Stimulated activated CD8-positive, alpha-beta memory T cell treated with anti-CD3 and anti-CD28 coated beads, Interleukin-7, amount 100 ng/mL, for 1 hour (primary cell): ENCODE measurements around the gene ACSM5.
"Not testable (repeated sequence)": the region's sequence is repeated elsewhere in the genome, so short reads cannot be mapped to it uniquely, and the experiment has no call there.

ENCODE experiments used
- DNase-seq, 2 donors: peaks; one replicate each; pipeline ENCODE4 v3.0.0-alpha.2; 2020; ENCODE audit warnings: low read depth in 2 of 2

The ACSM5 gene

DNA sequence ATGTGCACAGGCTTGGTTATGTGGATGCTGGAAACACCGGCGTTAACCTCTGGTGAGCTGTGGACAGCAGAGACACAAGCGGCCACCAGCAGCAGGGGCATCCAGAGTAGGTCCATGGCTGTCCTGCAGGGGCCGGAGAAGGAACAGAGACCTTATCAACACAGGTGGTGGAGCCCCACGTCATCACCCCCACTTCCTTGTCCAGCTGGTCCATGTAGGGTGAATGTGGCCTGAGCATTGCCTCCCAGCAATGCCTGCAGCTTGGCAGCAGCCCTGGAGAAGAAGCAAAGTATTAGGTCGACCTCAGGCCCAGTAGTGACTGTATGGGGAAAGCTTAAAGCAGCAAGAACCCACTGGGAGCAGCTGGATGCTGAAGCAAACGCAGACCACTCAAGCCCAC is 10.1 kb upstream of the ACSM5 start:
- DNase-seq: no peak

DNA sequence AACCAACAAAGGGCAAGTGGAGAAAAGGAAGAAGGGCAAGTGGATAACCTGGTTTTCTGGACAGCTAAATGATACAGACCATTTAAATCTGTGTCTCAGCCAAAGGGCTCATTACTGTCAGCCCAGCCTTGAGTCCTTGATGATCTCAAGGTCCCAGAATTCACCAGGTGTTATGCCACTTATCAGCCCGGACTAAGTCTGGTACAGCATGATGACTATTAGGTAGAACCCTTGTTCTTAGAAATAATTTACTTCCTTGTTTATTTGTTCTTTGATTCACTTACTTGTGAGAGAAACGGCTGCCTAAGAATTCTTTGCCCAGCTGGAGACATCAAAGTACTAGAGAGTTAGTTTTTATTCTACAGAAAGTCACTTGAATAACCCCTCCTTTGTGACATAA is 8.3 kb upstream of the ACSM5 start:
- no peak for DNase-seq

DNA sequence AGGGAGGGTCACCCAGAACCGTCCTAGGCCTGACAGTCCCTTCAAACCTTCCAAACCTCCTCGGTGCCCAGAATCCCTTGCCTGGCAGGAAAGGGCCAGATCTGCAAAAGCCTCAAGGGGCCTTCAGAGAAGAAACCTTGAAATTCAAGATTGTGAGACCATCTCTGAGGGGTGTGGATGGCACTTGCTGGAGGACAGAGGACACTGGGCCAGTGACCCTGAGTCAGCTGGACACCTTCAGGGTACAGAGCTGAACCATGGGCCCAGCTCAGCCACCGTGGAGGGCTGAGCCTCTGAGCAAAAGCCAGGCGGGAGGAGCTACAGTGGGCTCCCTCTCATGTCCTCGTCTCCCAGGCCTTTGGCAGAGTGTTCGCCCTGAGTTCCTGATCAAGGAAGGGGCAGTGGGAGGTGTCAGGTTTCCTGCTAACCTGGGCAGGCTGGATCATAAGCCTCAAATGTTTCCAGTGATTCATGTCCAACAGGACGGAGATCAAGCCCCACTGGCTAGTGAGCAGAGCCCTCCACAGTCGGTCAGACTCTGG is 7.8 kb upstream of the ACSM5 start:
- no peak for DNase-seq

DNA sequence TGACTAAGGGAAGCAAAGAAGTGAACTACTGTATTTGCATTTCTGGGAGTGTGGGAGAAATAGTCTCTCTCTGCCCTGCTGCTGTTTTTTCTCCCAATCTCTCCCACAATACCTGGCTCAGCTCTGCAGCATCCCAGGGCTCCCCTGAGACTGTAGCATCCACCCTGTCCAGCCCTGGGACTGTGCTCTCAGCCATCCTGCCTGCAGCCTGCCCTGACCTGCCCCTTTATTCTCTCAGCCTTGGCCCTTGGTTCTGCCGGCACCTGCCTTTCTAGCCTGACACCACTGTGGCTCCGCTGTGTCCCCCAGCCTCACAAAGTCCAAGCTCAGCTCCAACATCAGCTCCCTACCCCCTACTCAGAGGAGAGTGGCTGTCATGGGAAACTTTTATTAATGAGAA is 6.7 kb upstream of the ACSM5 start:
- DNase-seq: no peak

DNA sequence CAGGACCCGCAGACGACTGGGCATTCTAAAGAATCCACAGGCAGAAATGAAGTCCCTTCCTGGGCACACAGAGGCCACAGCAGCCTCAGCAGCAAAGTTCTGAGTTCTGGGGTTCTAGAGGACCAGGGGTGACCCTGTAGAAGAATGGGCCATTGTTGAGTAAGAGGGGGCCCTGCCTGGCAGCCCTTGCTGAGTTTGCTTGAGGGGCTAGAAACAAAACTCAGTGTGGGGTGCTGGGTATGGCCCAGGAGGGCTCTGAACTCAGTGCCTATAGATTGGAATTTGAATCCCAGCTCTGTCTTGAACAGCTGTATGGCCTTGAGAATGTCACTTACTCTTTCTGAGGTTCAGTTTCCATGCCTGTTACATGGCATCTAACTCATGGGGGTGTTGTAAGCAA is 4.7 kb upstream of the ACSM5 start, which contains the start of gene PDILT:
TSS of gene PDILT (minus strand) at position 101 of the 400 bp plus-strand sequence. CDS start 5,437 bp downstream, outside the sequence.
- DNase-seq: no peak

DNA sequence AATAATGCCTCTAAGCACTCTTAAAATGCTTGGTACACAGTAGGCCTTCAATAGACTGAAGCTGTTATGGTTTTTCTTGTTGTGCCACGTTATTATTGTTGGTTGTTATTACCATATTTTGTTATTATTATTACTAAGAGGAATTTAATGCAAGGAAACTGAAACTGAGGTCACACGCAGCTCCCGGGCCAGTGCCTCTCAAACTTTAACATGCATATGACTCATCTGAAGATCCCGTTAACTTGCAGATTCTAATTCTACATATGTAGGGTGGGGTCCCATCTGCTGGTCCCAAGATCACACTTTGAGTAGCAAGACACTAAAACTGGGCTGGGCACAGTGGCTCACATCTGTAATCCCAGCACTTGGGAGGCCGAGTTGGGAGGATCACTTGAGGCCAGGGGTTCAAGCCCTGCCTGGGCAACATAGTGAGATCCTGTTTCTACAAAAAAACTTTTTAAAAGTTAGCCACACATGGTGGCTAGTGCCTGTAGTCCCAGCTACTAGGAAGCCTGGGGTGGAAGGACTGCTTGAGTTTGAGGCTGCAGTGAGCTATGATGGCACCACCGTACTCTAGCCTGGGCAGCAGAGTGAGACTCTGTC is 888 bp downstream of the ACSM5 start:
- no peak for DNase-seq

DNA sequence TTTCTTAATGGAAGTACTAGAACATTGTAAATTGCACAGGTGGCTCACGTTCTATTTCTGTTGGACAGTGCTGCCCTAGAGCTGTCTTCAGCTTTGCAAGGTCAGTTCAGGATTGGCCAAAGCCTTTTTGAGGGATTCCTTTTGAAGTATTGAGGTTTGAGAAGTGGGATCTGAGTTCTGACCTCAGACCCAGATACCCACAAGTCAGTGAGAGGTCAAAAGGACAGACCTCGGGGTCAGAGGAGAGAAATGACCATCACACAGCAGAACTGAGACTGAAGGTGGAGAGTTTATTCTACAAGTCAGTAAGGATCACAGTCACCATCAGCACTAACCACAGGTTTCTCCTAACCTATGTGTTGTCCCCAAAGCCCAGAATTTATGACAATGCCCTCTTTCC is 1.7 kb downstream of the ACSM5 start:
- DNase-seq: no peak

DNA sequence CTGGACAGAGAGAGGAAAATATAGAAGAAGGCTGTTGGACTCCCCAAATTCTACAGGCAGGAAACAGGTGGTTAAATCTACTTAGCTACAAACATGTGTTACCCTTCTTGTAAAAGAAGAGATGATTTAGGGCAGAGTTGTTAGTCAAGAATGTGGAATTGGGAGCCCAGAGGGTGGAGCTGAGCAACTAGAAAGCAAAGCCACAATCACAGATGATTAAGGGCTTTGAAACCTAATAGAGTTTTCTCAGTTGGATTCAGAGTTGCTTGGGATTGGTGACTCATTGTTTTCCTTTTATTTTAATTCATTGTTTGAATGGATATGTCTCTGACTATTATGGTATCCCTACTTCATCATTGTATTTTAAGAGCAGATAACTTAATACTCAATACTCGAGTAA is 6.2 kb downstream of the ACSM5 start:
- no peak for DNase-seq

DNA sequence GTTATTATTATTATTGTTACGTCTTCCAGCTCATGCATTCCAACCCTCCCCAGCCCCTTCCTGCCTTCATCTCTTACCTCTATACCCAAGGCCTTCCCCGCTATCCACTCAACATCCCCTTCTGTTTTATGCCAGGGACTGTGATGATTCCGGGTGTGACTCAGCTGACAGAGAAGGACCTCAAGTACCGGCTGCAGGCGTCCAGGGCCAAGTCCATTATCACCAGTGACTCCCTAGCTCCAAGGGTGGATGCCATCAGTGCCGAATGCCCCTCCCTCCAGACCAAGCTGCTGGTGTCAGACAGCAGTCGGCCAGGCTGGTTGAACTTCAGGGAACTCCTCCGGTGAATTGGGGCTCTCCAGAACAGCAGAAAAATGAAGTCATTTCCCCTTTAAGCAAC is 9.8 kb downstream of the ACSM5 start:
- not testable (repeated sequence) for DNase-seq

DNA sequence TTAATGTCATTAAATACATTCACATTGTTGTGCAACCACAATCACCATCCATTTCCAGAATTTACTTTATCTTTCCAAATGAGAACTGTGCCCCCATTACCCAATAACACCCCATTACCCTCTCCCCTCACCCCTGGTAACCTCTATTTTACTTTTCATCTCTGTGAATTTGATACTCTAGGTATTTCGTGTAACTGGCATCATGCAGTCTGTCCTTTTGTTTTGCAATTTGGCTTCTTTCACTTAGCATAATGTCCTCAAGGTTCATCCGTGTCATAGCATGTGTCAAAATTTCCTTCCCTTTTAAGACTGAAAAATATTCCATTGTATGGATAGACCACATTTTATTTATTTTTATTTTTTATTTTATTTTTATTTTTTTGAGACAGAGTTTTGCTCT is 12.4 kb downstream of the ACSM5 start:
- DNase-seq: not testable (repeated sequence)

DNA sequence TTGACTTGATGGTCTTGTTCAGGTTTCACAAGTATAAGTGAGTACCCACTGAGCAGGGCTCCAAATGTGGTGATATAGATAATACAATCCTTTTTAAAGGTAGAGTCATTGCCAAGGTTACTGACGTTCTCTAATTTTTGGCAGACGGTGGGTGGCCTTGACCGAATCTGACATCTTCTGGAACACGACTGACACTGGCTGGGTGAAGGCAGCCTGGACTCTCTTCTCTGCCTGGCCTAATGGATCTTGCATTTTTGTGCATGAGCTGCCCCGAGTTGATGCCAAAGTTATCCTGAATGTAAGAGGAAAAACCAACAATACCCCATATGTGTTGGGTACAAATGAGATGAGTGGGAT is 14.4 kb downstream of the ACSM5 start:
- DNase-seq: not testable (repeated sequence)

DNA sequence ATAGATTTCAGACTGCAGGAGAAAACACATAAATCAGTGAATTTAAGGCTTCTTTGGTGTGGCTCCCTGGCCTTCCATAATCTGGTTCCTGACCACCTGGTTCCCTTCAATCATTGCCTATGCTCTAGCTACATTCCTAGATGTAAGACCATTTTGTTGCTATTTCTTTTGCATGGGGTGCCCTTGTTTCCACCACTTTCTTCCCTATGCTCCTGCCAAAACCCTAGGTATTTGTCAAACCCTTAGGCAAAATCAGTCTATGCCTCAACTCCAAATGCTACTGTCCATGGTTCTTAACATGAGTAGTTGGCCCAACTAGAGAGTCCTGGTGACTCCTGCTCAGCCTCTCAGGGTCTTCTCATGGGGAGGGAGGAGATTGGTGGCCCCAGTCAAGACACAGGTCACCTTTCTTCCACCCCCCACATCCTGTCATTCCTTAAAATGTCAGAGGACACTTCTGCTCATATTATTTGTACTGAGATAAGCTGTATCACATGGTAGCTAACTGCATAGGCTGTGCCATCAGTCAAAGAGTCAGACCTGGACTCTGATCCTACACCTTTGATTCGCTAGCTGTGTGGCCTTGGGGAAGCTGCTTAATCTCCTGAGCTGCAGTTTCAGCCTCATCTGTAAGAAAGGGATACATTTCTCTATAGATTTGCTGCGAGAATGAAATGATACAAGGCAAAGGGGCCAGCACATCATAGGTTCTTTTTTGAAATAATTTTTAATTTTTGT is 15.0 kb downstream of the ACSM5 start:
- DNase-seq: no peak

DNA sequence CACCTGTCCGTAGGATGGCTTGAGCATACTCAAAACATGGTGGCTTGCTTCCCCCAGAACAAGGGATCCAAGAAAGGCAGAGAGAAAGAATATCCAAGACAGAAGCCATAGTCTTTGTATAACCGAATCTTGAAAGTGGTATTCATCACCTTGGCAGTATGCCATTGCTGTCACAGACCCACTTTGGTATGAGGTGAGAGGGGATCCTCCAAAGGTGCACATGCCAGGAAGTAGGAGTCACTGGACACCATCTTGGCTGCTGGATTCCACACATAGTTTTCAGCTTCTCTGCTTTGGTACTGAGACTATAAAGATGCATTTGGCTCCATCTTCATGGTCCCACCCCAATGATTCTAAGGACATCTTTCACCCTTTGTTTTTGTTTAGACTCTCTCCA is 18.1 kb downstream of the ACSM5 start:
- DNase-seq: not testable (repeated sequence)

DNA sequence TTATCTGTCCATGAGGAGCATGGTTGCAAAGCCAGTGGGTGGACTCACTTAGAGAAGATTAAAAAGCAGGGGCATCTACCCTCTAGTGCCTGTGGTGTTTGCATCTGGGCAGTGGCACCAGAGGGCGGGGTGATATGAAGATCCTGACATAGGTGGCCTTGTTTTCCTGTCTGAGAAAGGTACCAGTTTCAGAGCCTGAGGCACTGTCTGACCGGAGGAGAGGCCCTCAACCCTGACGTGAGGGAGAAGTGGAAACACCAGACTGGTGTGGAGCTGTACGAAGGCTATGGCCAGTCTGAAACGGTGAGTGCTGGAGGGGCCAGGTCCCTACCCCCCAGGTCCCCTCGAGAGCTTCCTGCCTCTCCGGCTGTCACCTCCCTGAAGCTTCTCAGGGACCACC is 20.2 kb downstream of the ACSM5 start:
- DNase-seq: not testable (repeated sequence)

DNA sequence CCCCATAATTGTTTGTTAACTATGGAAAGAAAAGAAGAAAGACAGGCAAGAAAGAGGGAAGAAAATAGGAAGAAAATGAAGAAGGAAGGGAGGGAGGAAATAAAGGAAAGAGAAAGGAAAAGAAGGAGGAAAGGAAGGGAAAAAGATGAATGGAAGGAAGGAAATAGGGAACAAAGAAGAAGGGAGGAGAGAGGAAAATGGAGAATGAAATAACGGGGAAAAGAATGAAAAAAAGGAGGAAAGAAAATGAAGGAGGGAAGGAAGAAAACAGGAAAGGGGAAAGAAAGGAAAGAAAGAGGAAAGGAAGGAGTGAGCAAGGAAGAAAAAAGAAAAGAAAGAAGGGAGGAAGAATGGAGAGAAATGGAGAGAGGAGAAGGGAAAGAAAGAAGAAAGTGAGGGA is 21.1 kb downstream of the ACSM5 start:
- DNase-seq: not testable (repeated sequence)

DNA sequence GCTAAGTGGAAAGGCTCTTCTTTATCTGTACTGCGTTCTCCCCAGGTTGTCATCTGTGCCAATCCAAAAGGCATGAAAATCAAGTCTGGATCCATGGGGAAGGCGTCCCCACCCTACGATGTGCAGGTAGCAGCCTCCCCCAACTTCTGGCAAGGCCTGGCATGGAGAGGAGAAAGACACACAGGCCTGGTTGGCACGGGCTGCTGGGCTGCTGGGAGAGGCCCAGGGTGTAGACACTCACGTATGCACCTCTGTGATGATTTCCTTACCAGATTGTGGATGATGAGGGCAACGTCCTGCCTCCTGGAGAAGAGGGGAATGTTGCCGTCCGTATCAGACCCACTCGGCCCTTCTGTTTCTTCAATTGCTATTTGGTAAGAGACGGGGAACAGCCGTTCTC is 21.6 kb downstream of the ACSM5 start:
- DNase-seq: no peak

DNA sequence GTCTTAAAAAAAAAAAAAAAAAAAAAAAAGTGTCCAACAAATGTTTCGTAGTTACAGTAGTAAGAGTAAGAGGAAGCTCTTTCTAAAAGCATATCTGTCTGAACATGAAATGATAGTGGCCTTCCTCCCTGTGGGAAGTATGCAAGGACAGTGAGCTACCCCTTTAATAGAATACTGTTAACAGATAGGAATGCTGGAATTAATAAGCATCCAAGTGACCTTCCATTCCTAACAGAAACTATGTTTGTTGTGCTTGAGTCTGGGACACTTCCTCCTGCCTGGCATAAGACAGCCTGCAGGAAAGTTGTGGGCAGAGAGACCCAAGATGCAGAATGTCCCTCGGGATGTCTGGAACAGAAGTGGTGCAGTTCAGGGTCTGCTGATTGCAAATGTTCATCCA is 29.6 kb downstream of the ACSM5 start:
- DNase-seq: not testable (repeated sequence)

DNA sequence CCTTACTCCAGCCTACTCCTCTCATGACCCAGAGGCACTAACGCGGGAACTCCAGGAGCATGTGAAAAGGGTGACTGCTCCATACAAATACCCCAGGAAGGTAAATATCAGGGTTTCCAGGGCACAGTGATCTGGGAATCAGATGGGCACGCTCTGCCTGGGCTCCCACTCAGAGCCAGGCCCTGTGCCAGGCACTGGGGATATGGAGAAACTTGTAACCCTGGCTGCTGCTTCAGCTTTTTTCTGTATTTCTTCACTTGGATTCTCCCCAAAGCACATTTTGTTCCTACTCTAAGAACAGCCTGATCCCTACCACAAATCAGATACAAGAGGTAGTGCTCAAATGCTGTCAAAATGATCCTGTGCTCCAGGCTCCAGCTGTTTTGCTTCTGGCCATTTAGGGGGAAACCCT is 30.5 kb downstream of the ACSM5 start:
- DNase-seq: not testable (repeated sequence)

DNA sequence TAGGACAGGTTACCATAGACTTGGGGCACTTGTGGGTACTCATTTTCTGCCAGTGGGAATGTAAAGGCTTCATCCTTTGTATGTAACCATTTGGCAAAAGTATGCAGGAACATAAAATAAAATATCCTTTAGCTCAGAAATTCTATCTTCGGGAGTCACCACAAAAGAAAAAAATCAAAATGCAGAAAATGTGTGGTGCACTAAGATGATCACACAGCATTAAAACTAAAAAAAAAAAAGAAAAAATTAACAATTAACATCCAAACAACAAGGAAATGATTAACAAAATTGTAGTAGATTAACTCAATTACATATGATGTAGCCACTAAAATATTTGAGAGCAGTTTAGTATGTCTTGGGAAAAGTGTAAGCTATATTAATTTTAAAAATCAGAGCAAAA is 31.4 kb downstream of the ACSM5 start:
- not testable (repeated sequence) for DNase-seq

DNA sequence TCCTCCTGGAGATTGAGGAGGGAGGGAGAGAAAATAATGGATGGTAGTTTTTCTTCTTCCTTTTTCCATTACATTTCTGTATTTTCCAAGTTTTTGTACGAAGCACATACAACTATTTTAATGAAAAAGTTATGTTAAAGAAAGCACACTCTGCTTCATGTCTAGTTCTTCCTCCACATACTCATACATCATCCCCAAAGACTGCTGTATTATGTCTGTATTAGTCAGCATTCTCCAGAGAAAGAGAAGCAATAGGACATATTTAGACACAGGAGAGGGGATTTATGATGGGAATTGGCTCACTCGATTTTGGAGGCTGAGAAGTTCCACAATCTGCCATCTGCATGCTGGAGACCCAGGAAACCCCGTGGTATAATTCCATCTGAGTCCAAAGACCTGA is 31.9 kb downstream of the ACSM5 start:
- DNase-seq: no peak

DNA sequence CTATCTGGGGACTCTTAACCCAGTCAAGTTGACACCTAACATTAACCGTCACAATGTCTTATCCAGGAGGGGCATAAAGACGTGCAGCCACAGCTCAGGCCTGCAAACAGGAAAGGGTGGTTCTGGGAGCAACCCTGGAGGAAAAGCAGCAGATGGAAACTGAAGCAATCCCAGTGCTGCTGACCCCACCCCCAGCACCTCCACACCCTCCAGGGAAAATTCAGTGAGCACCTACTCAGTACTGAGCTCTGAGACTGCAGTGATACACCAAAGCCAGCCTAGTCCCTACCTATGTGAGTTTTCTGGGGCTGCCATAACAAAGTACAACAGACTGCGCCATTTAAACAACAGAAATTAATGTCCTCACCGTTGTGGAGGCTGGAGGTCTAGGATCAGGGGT is 32.5 kb downstream of the ACSM5 start:
- DNase-seq: not testable (repeated sequence)

DNA sequence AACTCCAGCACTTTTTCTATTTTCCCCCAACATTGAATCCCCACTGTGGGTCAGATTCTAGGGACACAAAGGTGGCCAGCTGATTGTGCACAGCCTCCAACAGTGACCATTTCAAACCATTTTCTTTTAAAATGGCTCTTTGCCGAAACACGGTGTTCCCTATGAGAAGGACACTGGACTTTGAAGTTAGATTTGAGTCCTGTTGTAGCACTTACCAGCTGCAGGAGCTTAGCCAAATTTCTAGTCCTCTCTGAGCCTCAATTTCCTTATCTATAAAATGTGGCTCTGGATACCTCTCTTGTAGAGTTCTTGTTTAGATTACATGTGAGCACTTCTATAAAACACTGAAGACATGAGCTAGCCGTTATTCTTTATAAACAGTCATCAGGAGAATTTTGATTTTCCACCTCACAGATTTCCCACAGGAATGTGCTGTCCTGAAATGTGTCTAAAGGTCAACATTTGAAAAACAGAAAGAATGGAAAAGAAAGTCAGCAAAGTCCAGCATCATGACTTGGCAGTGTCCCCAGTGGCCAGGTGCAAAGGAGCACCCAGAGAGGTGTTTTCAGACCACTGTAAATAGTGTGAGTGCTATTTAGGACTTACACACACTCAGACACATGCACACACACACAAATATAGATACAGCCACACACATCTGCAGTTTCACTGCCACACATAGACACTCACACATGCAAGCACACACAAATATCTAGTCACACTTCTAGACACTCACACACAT is 37.5 kb downstream of the ACSM5 start:
- not testable (repeated sequence) for DNase-seq

DNA sequence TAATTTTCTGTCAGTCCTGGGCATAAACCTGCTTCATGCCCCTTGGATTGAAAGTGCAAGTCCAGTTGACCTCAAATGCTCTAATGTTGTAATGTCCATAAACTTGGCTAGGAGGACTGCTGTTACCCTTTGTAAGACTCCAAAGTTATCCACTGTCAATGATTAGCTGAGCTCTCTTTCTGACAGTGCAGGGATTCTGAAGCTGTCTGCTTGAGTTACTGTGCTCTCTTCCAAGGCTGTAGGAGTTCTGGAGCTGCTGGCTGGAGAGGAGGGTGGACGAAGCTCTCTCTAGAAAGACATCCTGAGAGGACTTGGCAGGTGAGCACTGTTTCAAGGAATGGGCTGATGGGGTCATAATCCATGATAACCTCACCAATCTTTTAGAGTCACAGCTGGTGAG is 42.0 kb downstream of the ACSM5 start, which contains the start of gene ACSM2A:
TSS of gene ACSM2A (plus strand) at position 158 of the 400 bp plus-strand sequence. CDS start 8,594 bp downstream, outside the sequence.
- DNase-seq: not testable (repeated sequence)
